ENCODE data around the gene PRKAR1A.

The PRKAR1A gene

GRCh38 chr17:68519911-68520310 lies 7.7 kb downstream of the PRKAR1A start:
- H3K9me3 ChIP-seq (ENCODE audit: control insufficient read depth, insufficient read depth, low read length) = no peaks in the 10 kb centered on the region
- H3K4me3 ChIP-seq (ENCODE audit: low read length) = no peak overlapping the region
- no peaks in the 10 kb centered on the region; the same call in 1 of the 2 replicates for H4K20me1 ChIP-seq (ENCODE audit: control insufficient read depth, insufficient read depth, low read depth, low read length)
- no peak for TF ChIP-seq EZH2phosphoT487 (IDR thresholded peaks at IDR 0.05; ENCODE audit: borderline replicate concordance, low read length)
- no peak for TF ChIP-seq CTCF (IDR thresholded peaks at IDR 0.05; ENCODE audit: low read depth, low read length, poor library complexity, severe bottlenecking)
- H3K27me3 ChIP-seq (ENCODE audit: control insufficient read depth, low read length) = no peaks in the 10 kb centered on the region
- H3K36me3 ChIP-seq (ENCODE audit: control insufficient read depth, low read length) = peaks cover 82% of the 10 kb centered on the region
- H3K79me2 ChIP-seq (ENCODE audit: control insufficient read depth, low read length) = peaks cover 45% of the 10 kb centered on the region
- no peak overlapping the region for H3K27ac ChIP-seq (ENCODE audit: low read depth, low read length)
- no peak overlapping the region for H3K4me2 ChIP-seq (ENCODE audit: low read length)
- H3F3A ChIP-seq (ENCODE audit: control insufficient read depth, insufficient read depth) = no peaks in the 10 kb centered on the region
- peaks cover under 1% of the 10 kb centered on the region for H3K4me1 ChIP-seq (ENCODE audit: control insufficient read depth, low read length)
- no peaks in the 10 kb centered on the region for H3K9me2 ChIP-seq (replicated peaks; ENCODE audit: control insufficient read depth, low read length)

DNA sequence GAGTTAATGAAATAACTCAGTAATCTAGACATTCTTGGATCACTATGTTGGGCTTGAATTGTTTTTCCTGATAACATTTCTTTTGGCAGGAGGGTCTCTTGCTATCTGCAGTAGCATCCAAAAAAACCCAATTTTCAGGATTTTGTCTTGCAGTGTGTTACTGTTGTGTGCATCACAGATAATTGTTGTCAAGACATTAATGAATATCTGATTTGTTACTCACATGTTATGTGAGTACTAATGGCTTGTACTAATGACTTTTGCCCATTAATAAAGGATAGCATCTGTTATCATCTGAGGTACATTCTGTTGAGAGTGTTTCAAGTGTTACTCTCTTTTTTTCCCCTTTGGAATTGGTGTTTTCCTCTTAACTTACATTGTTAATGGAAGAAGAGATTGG lies 10.0 kb downstream of the PRKAR1A start:
- Histone ChIP-seq H3F3A (ENCODE audit: control insufficient read depth, insufficient read depth) (no peaks in the 10 kb centered on the region), H4K20me1 (ENCODE audit: control insufficient read depth, insufficient read depth, low read depth, low read length) (no peaks in the 10 kb centered on the region), H3K9me3 (ENCODE audit: control insufficient read depth, insufficient read depth, low read length) (no peaks in the 10 kb centered on the region), H3K9me2 (replicated peaks; ENCODE audit: control insufficient read depth, low read length) (no peaks in the 10 kb centered on the region), H3K27ac (ENCODE audit: low read depth, low read length) (no peak overlapping the region), H3K79me2 (ENCODE audit: control insufficient read depth, low read length) (peaks cover 25% of the 10 kb centered on the region), H3K4me2 (ENCODE audit: low read length) (no peak overlapping the region), H3K4me3 (ENCODE audit: low read length) (no peak overlapping the region), H3K4me1 (ENCODE audit: control insufficient read depth, low read length) (no peaks in the 10 kb centered on the region), H3K27me3 (ENCODE audit: control insufficient read depth, low read length) (no peaks in the 10 kb centered on the region), H3K36me3 (ENCODE audit: control insufficient read depth, low read length) (peaks cover 82% of the 10 kb centered on the region)
- TF ChIP-seq CTCF (IDR thresholded peaks at IDR 0.05; ENCODE audit: low read depth, low read length, poor library complexity, severe bottlenecking) = no peak
- no peak for TF ChIP-seq EZH2phosphoT487 (IDR thresholded peaks at IDR 0.05; ENCODE audit: borderline replicate concordance, low read length)

DNA sequence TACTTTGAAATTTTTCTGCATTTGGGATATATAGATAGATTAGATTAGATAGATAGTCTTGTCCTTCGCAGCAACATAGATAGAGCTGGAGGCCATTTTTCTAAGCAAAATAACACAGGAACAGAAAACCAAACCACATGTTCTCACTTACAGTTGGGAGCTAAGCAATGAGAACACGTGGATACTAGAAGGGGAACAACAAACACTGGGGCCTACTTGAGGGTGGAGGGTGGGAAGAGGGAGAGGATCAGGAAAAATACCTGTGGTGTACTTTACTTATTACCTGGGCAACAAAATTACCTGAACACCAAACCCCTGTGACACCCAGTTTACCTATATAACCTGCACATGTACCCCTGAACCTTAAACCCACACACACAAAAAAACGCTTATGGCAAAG lies 14.3 kb downstream of the PRKAR1A start:
- Histone ChIP-seq H3K27ac (ENCODE audit: low read depth, low read length) (no peak overlapping the region), H3K9me2 (replicated peaks; ENCODE audit: control insufficient read depth, low read length) (no peaks in the 10 kb centered on the region), H3K4me1 (ENCODE audit: control insufficient read depth, low read length) (no peaks in the 10 kb centered on the region), H3K79me2 (ENCODE audit: control insufficient read depth, low read length) (0 out of 2 replicates have a peak, but pooled peaks cover 2% of the 10 kb centered on the region), H4K20me1 (ENCODE audit: control insufficient read depth, insufficient read depth, low read depth, low read length) (no peaks in the 10 kb centered on the region), H3K4me2 (ENCODE audit: low read length) (no peak overlapping the region), H3K27me3 (ENCODE audit: control insufficient read depth, low read length) (no peaks in the 10 kb centered on the region), H3K9me3 (ENCODE audit: control insufficient read depth, insufficient read depth, low read length) (no peaks in the 10 kb centered on the region), H3K36me3 (ENCODE audit: control insufficient read depth, low read length) (peaks cover 94% of the 10 kb centered on the region), H3F3A (ENCODE audit: control insufficient read depth, insufficient read depth) (no peaks in the 10 kb centered on the region), H3K4me3 (ENCODE audit: low read length) (no peak overlapping the region)
- no peak for TF ChIP-seq CTCF (IDR thresholded peaks at IDR 0.05; ENCODE audit: low read depth, low read length, poor library complexity, severe bottlenecking)
- no peak for TF ChIP-seq EZH2phosphoT487 (IDR thresholded peaks at IDR 0.05; ENCODE audit: borderline replicate concordance, low read length)

Data from DOHH2 (cell line).